Activated CD4-positive, alpha-beta T cell treated with anti-CD3 and anti-CD28 coated beads, Interleukin-2, amount 50 U/mL, for 24 hours (primary cell): Measurements from ENCODE around the gene GPC6.

Experiments
- DNase-seq, 2 donors: peaks; one replicate each; pipeline ENCODE4 v3.0.0-alpha.2; 2020; ENCODE audit warnings: low read depth in 1 of 2, low spot score in 1 of 2

The GPC6 gene

GRCh38 chr13:93268327-93269028 is 41.9 kb downstream of the GPC6 start:
- no peak for DNase-seq

GRCh38 chr13:93270769-93271742 is 44.4 kb downstream of the GPC6 start:
- no peak for DNase-seq

- no peak for DNase-seq
Observed at GRCh38 chr13:93279982-93280381, 53.4 kb downstream of the GPC6 start.

GRCh38 chr13:93280688-93281087 is 54.1 kb downstream of the GPC6 start:
- no peak for DNase-seq

GRCh38 chr13:93283255-93283654 is 56.6 kb downstream of the GPC6 start:
- no peak for DNase-seq

GRCh38 chr13:93284064-93284463 is 57.5 kb downstream of the GPC6 start:
- DNase-seq = no peak

- DNase-seq = no peak
Observed at GRCh38 chr13:93286047-93286446, 59.4 kb downstream of the GPC6 start.

GRCh38 chr13:93289053-93289452 is 62.4 kb downstream of the GPC6 start:
- DNase-seq = no peak

- no peak for DNase-seq
Observed at GRCh38 chr13:93289842-93290241, 63.2 kb downstream of the GPC6 start.

GRCh38 chr13:93290503-93290902 is 63.9 kb downstream of the GPC6 start:
- DNase-seq = no peak

- no peak for DNase-seq
Observed at GRCh38 chr13:93292366-93292765, 65.8 kb downstream of the GPC6 start.

GRCh38 chr13:93293710-93294109 is 67.1 kb downstream of the GPC6 start:
- no peak for DNase-seq

- no peak for DNase-seq
Observed at GRCh38 chr13:93296584-93296983, 70.0 kb downstream of the GPC6 start.

GRCh38 chr13:93298713-93299112 is 72.1 kb downstream of the GPC6 start:
- DNase-seq = no peak

- DNase-seq = no peak
Observed at GRCh38 chr13:93304134-93304533, 77.5 kb downstream of the GPC6 start.

- DNase-seq = no peak
Observed at GRCh38 chr13:93304868-93305613, 78.4 kb downstream of the GPC6 start.

GRCh38 chr13:93305886-93306285 is 79.3 kb downstream of the GPC6 start:
- DNase-seq = no peak

GRCh38 chr13:93307136-93307535 is 80.5 kb downstream of the GPC6 start:
- DNase-seq = no peak

- no peak for DNase-seq
Observed at GRCh38 chr13:93307651-93308050, 81.0 kb downstream of the GPC6 start.

GRCh38 chr13:93309886-93310523 is 83.4 kb downstream of the GPC6 start:
- no peak for DNase-seq

GRCh38 chr13:93316841-93317240 is 90.2 kb downstream of the GPC6 start:
- DNase-seq = no peak
